Esophagus (tissue), 2 donors: ENCODE results near the gene HNRNPA2B1. TPM values are rescaled to one million over a fixed set of nuclear protein-coding genes. Genes with fewer than 3 reads are reported as not detected.
"Not testable (repeated sequence)": the region's sequence is repeated elsewhere in the genome, so short reads cannot be mapped to it uniquely, and the experiment has no call there.

ENCODE experiments used
- H3K27ac ChIP-seq, 2 donors: one replicate each; pipeline ENCODE4 v1.5.1; 2013; ENCODE audit warnings: low read depth in 2 of 2, mild to moderate bottlenecking in 2 of 2, inconsistent platforms in 1 of 2, low read length in 1 of 2, moderate library complexity in 1 of 2
- H3K27me3 ChIP-seq, 2 donors: one replicate each; pipeline ENCODE4 v1.6.1; 2013; ENCODE audit warnings: low read length in 2 of 2, control low read depth in 1 of 2, mild to moderate bottlenecking in 1 of 2; ENCODE audit not compliant: insufficient read depth in 2 of 2, control insufficient read depth in 1 of 2
- H3K36me3 ChIP-seq, 2 donors: one replicate each; pipeline ENCODE4 v1.6.1; 2013; ENCODE audit warnings: low read length in 1 of 2; ENCODE audit not compliant: control insufficient read depth in 2 of 2, insufficient read depth in 2 of 2
- H3K4me1 ChIP-seq, 2 donors: one replicate each; pipeline ENCODE4 v1.6.1; 2013; ENCODE audit warnings: low read length in 1 of 2; ENCODE audit not compliant: control insufficient read depth in 2 of 2, insufficient read depth in 2 of 2
- H3K4me3 ChIP-seq, 2 donors: one replicate each; pipeline ENCODE4 v1.5.1; 2013; ENCODE audit warnings: low read length in 2 of 2, mild to moderate bottlenecking in 2 of 2, low read depth in 1 of 2, moderate library complexity in 1 of 2
- H3K9me3 ChIP-seq, 2 donors: one replicate each; pipeline ENCODE4 v1.6.1; 2013; ENCODE audit warnings: mild to moderate bottlenecking in 2 of 2, low read depth in 1 of 2, low read length in 1 of 2, moderate library complexity in 1 of 2; ENCODE audit not compliant: control insufficient read depth in 2 of 2, insufficient read depth in 1 of 2
- WGBS, 2 donors: extraction: QIAGEN DNeasy Blood & Tissue Kit; methylation state at CpG; one replicate each; pipeline ENCODE4 v1.1.7; 2013; 5-methylcytosine and 5-hydroxymethylcytosine counted together
- polyA plus RNA-seq, 2 donors: library from polyadenylated mRNA; stranded (reverse); fragments of 200-250 nt; gene quantifications; one replicate each; pipeline ENCODE4 v1.2.3, GENCODE V29; 2013
- donor health status: healthy with polysubstance abuse.
- donor health status: Bipolar disorder and iron deficiency.

The HNRNPA2B1 gene
- polyA plus RNA-seq, 2 donors, result 461 to 511 TPM

- Histone ChIP-seq H3K27me3 (no peaks in the 10 kb centered on the region), H3K36me3 (no peaks in the 10 kb centered on the region), H3K9me3 (no peaks in the 10 kb centered on the region), H3K27ac (no peak overlapping the region), H3K4me3 (no peak overlapping the region), H3K4me1 (peaks cover 0 to 2% of the 10 kb centered on the region in 2 donors)
- WGBS, 2 donors, result 90 to 93% methylated on average over 6 of the region's 6 CpGs
Measured at GRCh38 chr7:26168458-26169023, 32.0 kb downstream of the HNRNPA2B1 start.

DNA sequence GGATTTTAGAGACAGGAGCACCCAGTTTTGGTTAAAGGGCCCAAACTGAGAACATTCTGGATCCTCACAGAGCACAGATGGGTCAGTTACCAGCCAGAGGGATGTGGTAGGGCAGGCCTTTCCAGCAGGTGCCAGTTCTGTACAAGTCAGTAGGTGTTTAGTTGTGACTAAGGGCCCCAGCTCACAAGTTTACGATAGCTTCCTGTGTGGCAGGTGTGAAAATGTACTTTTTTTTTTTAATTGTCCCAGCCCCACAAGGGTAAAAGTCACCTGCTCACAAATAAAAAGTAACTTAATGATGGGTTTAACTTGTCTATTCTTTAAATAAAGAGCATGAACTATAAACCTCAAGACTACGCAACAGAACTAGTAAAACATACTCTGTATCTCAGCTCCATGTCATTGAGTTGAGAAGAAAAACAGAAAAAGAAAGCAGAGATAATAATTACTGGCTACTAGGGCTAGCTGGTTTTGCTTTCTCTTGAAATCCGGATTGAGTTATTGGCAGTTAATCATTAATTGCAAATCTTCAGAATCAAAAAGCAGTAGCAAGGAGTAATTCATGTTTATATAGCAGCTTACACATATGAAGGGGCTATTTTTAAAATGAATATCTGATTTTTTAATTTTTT is 33.1 kb downstream of the HNRNPA2B1 start:
- peaks cover 0 to 2% of the 10 kb centered on the region in 2 donors for H3K4me1 ChIP-seq
- 61 to 79% methylated on average over 3 of the region's 3 CpGs for WGBS, 2 donors
- H3K4me3 ChIP-seq, result no peak overlapping the region
- H3K9me3 ChIP-seq, result no peaks in the 10 kb centered on the region
- no peak overlapping the region for H3K27ac ChIP-seq
- no peaks in the 10 kb centered on the region for H3K36me3 ChIP-seq
- H3K27me3 ChIP-seq, result no peaks in the 10 kb centered on the region

- no peaks in the 10 kb centered on the region for H3K36me3 ChIP-seq
- H3K4me3 ChIP-seq, result no peak overlapping the region
- 71 to 76% methylated on average over 5 of the region's 5 CpGs for whole genome bisulfite sequencing, 2 donors
- peak overlapping the region in 1 of 2 donors; percentile 24 for H3K27ac ChIP-seq
- no peaks in the 10 kb centered on the region for H3K27me3 ChIP-seq
- H3K9me3 ChIP-seq, result no peaks in the 10 kb centered on the region
- peaks cover 0 to 2% of the 10 kb centered on the region in 2 donors for H3K4me1 ChIP-seq
Measured at GRCh38 chr7:26166684-26167266, 33.8 kb downstream of the HNRNPA2B1 start.

DNA sequence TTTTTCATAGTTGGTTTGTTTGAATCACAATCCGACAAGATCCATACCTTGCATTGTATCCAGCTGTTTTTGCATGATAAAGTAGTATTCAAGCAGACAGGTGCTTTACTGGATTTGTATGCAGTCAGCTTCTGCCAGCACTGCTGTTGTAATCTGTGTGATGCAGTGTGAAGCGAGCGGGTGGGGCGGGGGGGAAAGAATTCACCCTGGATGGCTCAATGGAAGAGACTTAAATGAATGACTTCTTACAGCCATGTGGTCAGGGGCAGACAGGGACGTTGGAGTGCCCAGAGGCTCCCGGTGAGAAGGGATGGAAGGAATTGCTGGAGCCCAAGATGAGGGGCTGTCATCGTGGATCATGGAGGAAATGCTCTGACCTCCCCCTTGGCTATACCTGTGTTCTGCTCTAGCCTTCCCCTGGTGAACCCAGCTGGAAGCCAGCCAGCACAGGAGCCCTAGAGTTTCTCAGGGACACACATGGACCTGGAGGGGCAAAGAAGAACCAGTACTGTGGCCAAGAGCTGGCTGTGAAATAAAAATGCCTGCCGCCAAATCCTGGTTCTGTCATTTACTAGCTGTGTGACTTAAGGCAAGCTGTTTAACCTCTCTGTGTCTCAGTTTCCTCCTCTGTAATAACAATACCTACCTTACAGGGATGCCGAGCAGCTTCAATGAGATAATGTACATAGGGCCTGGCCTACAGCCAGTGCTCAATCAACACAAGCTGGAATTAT is 34.4 kb downstream of the HNRNPA2B1 start:
- no peaks in the 10 kb centered on the region for H3K9me3 ChIP-seq
- H3K4me3 ChIP-seq, result no peak overlapping the region
- no peaks in the 10 kb centered on the region for H3K36me3 ChIP-seq
- no peak overlapping the region for H3K27ac ChIP-seq
- H3K4me1 ChIP-seq, result peaks cover 0 to 2% of the 10 kb centered on the region in 2 donors
- WGBS, 2 donors, result 66 to 76% methylated on average over 9 of the region's 9 CpGs
- H3K27me3 ChIP-seq, result no peaks in the 10 kb centered on the region

DNA sequence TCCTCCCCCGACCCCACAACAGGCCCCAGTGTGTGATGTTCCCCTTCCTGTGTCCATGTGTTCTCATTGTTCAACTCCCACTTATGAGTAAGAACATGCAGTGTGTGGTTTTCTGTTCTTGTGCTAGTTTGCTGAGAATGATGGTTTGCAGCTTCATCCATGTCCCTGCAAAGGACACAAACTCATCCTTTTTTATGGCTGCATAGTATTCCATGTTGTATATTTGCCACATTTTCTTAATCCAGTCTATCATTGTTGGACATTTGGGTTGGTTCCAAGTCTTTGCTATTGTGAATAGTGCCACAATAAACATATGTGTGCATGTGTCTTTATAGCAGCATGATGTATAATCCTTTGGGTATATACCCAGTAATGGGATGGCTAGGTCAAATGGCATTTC is 36.7 kb downstream of the HNRNPA2B1 start:
- WGBS, 2 donors, result 81 to 89% methylated on average over 1 of the region's 1 CpG
- not testable (repeated sequence) for H3K27ac ChIP-seq, H3K27me3 ChIP-seq, H3K9me3 ChIP-seq, H3K4me3 ChIP-seq, H3K36me3 ChIP-seq, H3K4me1 ChIP-seq

DNA sequence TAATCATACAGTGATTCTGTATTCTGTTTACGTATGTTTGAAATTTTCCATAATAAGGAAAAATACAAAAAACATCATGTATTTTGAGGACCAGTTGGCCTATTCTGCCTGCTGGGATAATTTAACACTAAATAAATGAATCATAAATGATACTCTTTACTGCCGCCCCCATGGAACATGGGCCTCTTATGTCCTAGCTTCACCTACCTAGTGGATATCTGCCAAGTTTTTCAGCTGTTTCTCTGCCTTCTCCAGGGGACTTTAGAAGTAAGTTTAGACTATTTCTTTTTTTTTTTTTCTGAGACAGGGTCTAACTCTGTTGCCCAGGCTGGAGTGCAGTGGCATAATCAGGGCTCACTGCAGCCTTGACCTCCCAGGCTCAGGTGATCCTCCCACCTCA is 38.1 kb downstream of the HNRNPA2B1 start:
- H3K36me3 ChIP-seq, result no peaks in the 10 kb centered on the region
- no peak overlapping the region for H3K4me3 ChIP-seq
- WGBS, 2 donors, result 86 to 93% methylated on average over 2 of the region's 2 CpGs
- H3K9me3 ChIP-seq, result no peaks in the 10 kb centered on the region
- H3K4me1 ChIP-seq, result peaks cover 0 to 2% of the 10 kb centered on the region in 2 donors
- H3K27ac ChIP-seq, result no peak overlapping the region
- no peaks in the 10 kb centered on the region for H3K27me3 ChIP-seq

- Histone ChIP-seq H3K27ac (no peak overlapping the region), H3K27me3 (no peaks in the 10 kb centered on the region), H3K36me3 (no peaks in the 10 kb centered on the region), H3K9me3 (no peaks in the 10 kb centered on the region), H3K4me1 (peaks cover 0 to 1% of the 10 kb centered on the region in 2 donors), H3K4me3 (no peak overlapping the region)
- 92 to 94% methylated on average over 2 of the region's 2 CpGs for WGBS, 2 donors
Measured at GRCh38 chr7:26160896-26161295, 39.6 kb downstream of the HNRNPA2B1 start.

GRCh38 chr7:26159243-26159642 is 41.3 kb downstream of the HNRNPA2B1 start:
- Histone ChIP-seq H3K27me3 (no peaks in the 10 kb centered on the region), H3K4me1 (peaks cover 0 to 8% of the 10 kb centered on the region in 2 donors), H3K4me3 (no peak overlapping the region), H3K9me3 (no peaks in the 10 kb centered on the region), H3K27ac (no peak overlapping the region), H3K36me3 (no peaks in the 10 kb centered on the region)
- 72 to 78% methylated on average over 2 of the region's 2 CpGs for WGBS, 2 donors

DNA sequence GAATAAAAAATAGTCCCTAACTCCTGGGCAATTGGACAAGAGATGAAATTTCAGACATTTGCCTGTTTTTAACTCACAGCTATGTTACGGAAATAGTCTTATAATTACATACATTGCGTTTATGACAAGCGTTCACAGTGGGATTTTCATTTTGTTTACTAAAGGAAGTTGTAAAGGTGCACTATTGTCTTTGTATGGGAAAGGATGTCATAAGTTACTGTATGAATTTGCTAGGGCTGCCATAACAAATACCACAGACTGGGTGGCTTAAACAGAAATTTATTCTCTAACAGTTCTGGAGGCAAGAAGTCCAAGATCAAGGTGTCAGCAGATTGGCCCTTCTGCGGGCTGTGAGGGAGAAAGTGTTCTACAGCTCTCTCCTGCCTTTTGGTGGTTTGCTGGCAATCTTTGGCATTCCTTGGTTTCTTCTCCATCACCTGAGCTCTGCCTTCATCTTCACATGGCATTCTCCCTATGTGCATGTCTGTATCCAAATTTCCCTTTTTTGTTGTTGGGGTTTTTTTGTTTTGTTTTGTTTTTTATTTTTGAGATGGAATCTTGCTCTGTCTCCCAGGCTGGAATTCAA is 42.9 kb downstream of the HNRNPA2B1 start:
- Histone ChIP-seq H3K36me3 (no peaks in the 10 kb centered on the region), H3K27ac (no peak overlapping the region), H3K27me3 (no peaks in the 10 kb centered on the region), H3K4me1 (peaks cover 4 to 19% of the 10 kb centered on the region in 2 donors), H3K4me3 (no peak overlapping the region), H3K9me3 (no peaks in the 10 kb centered on the region)
- 72 to 73% methylated on average over 4 of the region's 4 CpGs for whole genome bisulfite sequencing, 2 donors
